K562 (cell line): Measurements from ENCODE around the gene DAPP1.

ENCODE experiments used
- EHMT2 ChIP-seq: fragments of 450-650 bp; IDR thresholded peaks from 2 replicates; pipeline ENCODE4 v1.6.1; 2018; ENCODE audit warnings: antibody characterized with exemption
- EP300 ChIP-seq: IDR thresholded peaks from 2 replicates; pipeline ENCODE4 v1.6.1; 2012; ENCODE audit warnings: low read length, improper control_type of control experiment
- PHB2 ChIP-seq: fragments of 450-650 bp; IDR thresholded peaks from 2 replicates; pipeline ENCODE4 v1.6.1; 2017; ENCODE audit warnings: low read depth
- RAD21 ChIP-seq, 2 experiments: fragments of 250-450 bp in 1 of 2; fragments of 450-650 bp in 1 of 2; sonication (Bioruptor Pico) in 1 of 2; formaldehyde crosslinking in 1 of 2; IDR thresholded peaks in 1 of 2; conservative IDR thresholded peaks in 1 of 2; 2 replicates each; pipeline versions ENCODE4 v1.4.0 to v1.8.0; 2020 to 2022; ENCODE audit warnings: mild to moderate bottlenecking in 2 of 2, moderate library complexity in 1 of 2
- ZFP1 ChIP-seq: fragments of 450-650 bp; formaldehyde crosslinking; IDR thresholded peaks from 2 replicates; pipeline ENCODE4 v1.4.0; 2020; ENCODE audit warnings: mild to moderate bottlenecking, mixed read lengths
- ZFP36 ChIP-seq: fragments of 150-350 bp; IDR thresholded peaks from 2 replicates; pipeline ENCODE4 v1.6.1; 2018; ENCODE audit warnings: low read length, low read depth; ENCODE audit not compliant: partially characterized antibody
- TF ChIP-seq, protein P1 (sequence below): fragments of 250-450 bp; sonication (Bioruptor Pico); IDR thresholded peaks from 2 replicates; pipeline ENCODE4 v1.8.0; 2021; ENCODE audit warnings: mild to moderate bottlenecking, moderate library complexity

DNA sequence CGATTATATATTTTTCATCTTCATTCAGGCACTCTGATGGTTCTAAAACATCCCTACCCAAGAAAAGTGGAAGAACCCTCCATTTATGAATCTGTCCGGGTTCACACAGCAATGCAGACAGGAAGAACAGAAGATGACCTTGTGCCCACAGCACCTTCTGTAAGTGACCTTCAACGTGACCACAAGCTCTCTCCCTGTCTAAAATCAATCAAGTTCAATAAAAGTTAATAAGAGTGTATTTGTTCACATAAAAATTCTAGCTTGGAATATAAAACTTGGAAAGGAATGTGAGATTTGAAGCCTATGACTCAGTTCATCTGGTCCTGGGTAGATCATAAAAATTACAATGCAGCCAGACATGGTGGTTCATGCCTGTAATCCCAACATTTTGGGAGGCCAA lies 36.6 kb downstream of the DAPP1 start:
- TF ChIP-seq ZFP36 (no peak), EP300 (no peak), ZFP1 (CRISPR knock-in tag) (no peak), EHMT2 (no peak), RAD21 (CRISPR knock-in tag; conservative IDR thresholded peaks at IDR 0.05 in 1 of 2, IDR thresholded peaks at IDR 0.05 in 1 of 2) (no peak), PHB2 (no peak)
- TF ChIP-seq, protein P1, sequence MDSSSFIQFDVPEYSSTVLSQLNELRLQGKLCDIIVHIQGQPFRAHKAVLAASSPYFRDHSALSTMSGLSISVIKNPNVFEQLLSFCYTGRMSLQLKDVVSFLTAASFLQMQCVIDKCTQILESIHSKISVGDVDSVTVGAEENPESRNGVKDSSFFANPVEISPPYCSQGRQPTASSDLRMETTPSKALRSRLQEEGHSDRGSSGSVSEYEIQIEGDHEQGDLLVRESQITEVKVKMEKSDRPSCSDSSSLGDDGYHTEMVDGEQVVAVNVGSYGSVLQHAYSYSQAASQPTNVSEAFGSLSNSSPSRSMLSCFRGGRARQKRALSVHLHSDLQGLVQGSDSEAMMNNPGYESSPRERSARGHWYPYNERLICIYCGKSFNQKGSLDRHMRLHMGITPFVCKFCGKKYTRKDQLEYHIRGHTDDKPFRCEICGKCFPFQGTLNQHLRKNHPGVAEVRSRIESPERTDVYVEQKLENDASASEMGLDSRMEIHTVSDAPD (CRISPR knock-in tag) = no peak
